Astrocyte (in vitro differentiated cells and primary cell): ENCODE measurements around the gene CDKAL1. TPM values are rescaled to one million over a fixed set of nuclear protein-coding genes. Genes with fewer than 3 reads are reported as not detected.
"Not testable (repeated sequence)": the region's sequence is repeated elsewhere in the genome, so short reads cannot be mapped to it uniquely, and the experiment has no call there.

Source experiments
- DNase-seq: peaks from one replicate; pipeline ENCODE4 v3.0.0-alpha.2; 2010; ENCODE audit warnings: low read depth
- FAIRE-seq: peaks from 2 replicates; lab custom pipeline; 2011; peaks lifted over from hg19 to GRCh38; lab: Jason Lieb, UNC
- H2AFZ ChIP-seq: 2 replicates; pipeline ENCODE4 v1.6.0; 2012; ENCODE audit warnings: low read depth, low read length, inconsistent platforms
- H3K27ac ChIP-seq: 2 replicates; pipeline ENCODE4 v1.5.1; 2011; ENCODE audit warnings: low read depth, low read length, inconsistent platforms
- H3K27me3 ChIP-seq: 2 replicates; pipeline ENCODE4 v1.6.0; 2011; ENCODE audit warnings: low read length, inconsistent platforms; ENCODE audit not compliant: insufficient read depth
- H3K36me3 ChIP-seq: 2 replicates; pipeline ENCODE4 v1.5.1; 2011; ENCODE audit warnings: low read length, inconsistent platforms; ENCODE audit not compliant: insufficient read depth
- H3K4me1 ChIP-seq: 2 replicates; pipeline ENCODE4 v1.5.1; 2011; ENCODE audit warnings: low read length, inconsistent platforms; ENCODE audit not compliant: insufficient read depth
- H3K4me2 ChIP-seq: 2 replicates; pipeline ENCODE4 v1.6.0; 2012; ENCODE audit warnings: low read length, inconsistent platforms
- H3K4me3 ChIP-seq: 2 replicates; pipeline ENCODE4 v1.5.1; 2011; ENCODE audit warnings: low read depth, mild to moderate bottlenecking, low read length, inconsistent platforms; ENCODE audit not compliant: insufficient read depth
- H3K79me2 ChIP-seq: 2 replicates; pipeline ENCODE4 v1.6.0; 2012; ENCODE audit warnings: mild to moderate bottlenecking, low read length, inconsistent platforms; ENCODE audit not compliant: insufficient read depth
- H3K9ac ChIP-seq: 2 replicates; pipeline ENCODE4 v1.6.0; 2012; ENCODE audit warnings: mild to moderate bottlenecking, low read length, inconsistent platforms
- H3K9me3 ChIP-seq: 2 replicates; pipeline ENCODE4 v1.5.1; 2012; ENCODE audit warnings: low read depth, mild to moderate bottlenecking, low read length, inconsistent platforms; ENCODE audit not compliant: insufficient read depth
- H4K20me1 ChIP-seq: 2 replicates; pipeline ENCODE4 v1.6.0; 2012; ENCODE audit warnings: low read length, inconsistent platforms; ENCODE audit not compliant: insufficient read depth
- H3K27ac Mint-ChIP-seq: one replicate; pipeline ENCODE4 v1.8.0; 2021; ENCODE audit warnings: mild to moderate bottlenecking, mixed read lengths; ENCODE audit not compliant: unreplicated experiment
- H3K27me3 Mint-ChIP-seq: one replicate; pipeline ENCODE4 v1.8.0; 2021; ENCODE audit warnings: low read depth, mixed read lengths; ENCODE audit not compliant: unreplicated experiment
- H3K36me3 Mint-ChIP-seq: one replicate; pipeline ENCODE4 v1.8.0; 2021; ENCODE audit warnings: low read depth, mixed read lengths; ENCODE audit not compliant: unreplicated experiment
- H3K4me1 Mint-ChIP-seq: one replicate; pipeline ENCODE4 v1.8.0; 2021; ENCODE audit warnings: low read depth, mixed read lengths; ENCODE audit not compliant: unreplicated experiment
- H3K4me3 Mint-ChIP-seq: one replicate; pipeline ENCODE4 v1.8.0; 2021; ENCODE audit warnings: mild to moderate bottlenecking, moderate library complexity, mixed read lengths; ENCODE audit not compliant: unreplicated experiment
- H3K9me3 Mint-ChIP-seq: one replicate; pipeline ENCODE4 v1.8.0; 2021; ENCODE audit warnings: mild to moderate bottlenecking, mixed read lengths; ENCODE audit not compliant: unreplicated experiment
- CTCF ChIP-seq: IDR thresholded peaks from 2 replicates; pipeline ENCODE4 v1.5.1; 2011; ENCODE audit warnings: low read depth, mild to moderate bottlenecking, inconsistent platforms, low read length, moderate library complexity; ENCODE audit not compliant: insufficient read depth
- EZH2 ChIP-seq: IDR thresholded peaks from 2 replicates; pipeline ENCODE4 v1.6.1; 2012; ENCODE audit warnings: mild to moderate bottlenecking, low read length, inconsistent platforms; ENCODE audit not compliant: insufficient read depth
- total RNA-seq: library from RNA; stranded (reverse); gene quantifications from 2 replicates; pipeline ENCODE4 v1.2.1, GENCODE V29; 2021

CDKAL1 gene
- total RNA-seq, 1 donor from 2014 or later: 13.7 TPM

GRCh38 chr6:20919677-20920385 lies 385.6 kb downstream of the CDKAL1 start:
- H3K4me3 Mint-ChIP-seq: no peak overlapping the region
- no peaks in the 10 kb centered on the region for H3K36me3 ChIP-seq
- H3K9me3 Mint-ChIP-seq: peaks cover 6% of the 10 kb centered on the region
- no peak overlapping the region for H3K4me2 ChIP-seq
- no peak for TF ChIP-seq CTCF
- TF ChIP-seq EZH2: no peak
- no peaks in the 10 kb centered on the region for H3K9me3 ChIP-seq
- H3K27me3 ChIP-seq: no peaks in the 10 kb centered on the region
- peak overlapping the region; percentile 16 for H3K27ac ChIP-seq
- peaks cover 7% of the 10 kb centered on the region for H3K4me1 ChIP-seq
- no peaks in the 10 kb centered on the region for H4K20me1 ChIP-seq
- H3K79me2 ChIP-seq: no peaks in the 10 kb centered on the region
- FAIRE-seq (no peak), DNase-seq (peak; percentile 16)
- no peak overlapping the region for H3K27ac Mint-ChIP-seq
- H3K4me1 Mint-ChIP-seq: peaks cover 2% of the 10 kb centered on the region
- H3K36me3 Mint-ChIP-seq: peaks cover 2% of the 10 kb centered on the region
- no peaks in the 10 kb centered on the region for H3K27me3 Mint-ChIP-seq
- H2AFZ ChIP-seq: no peak overlapping the region
- no peak overlapping the region for H3K4me3 ChIP-seq
- H3K9ac ChIP-seq: no peak overlapping the region

GRCh38 chr6:20921578-20921977 lies 387.3 kb downstream of the CDKAL1 start:
- peak; percentile 44 for DNase-seq
- no peak overlapping the region for H3K9ac ChIP-seq
- TF ChIP-seq EZH2 (no peak), CTCF (no peak)

GRCh38 chr6:20922743-20923142 lies 388.5 kb downstream of the CDKAL1 start:
- H3K79me2 ChIP-seq: no peaks in the 10 kb centered on the region
- H3K27me3 Mint-ChIP-seq: no peaks in the 10 kb centered on the region
- no peak overlapping the region for H3K9ac ChIP-seq
- H3K9me3 Mint-ChIP-seq: no peaks in the 10 kb centered on the region
- no peak for FAIRE-seq
- no peak overlapping the region for H3K27ac ChIP-seq
- no peaks in the 10 kb centered on the region for H3K36me3 ChIP-seq
- no peak overlapping the region for H3K4me3 ChIP-seq
- DNase-seq: no peak
- H3K36me3 Mint-ChIP-seq: peaks cover 2% of the 10 kb centered on the region
- H4K20me1 ChIP-seq: no peaks in the 10 kb centered on the region
- H3K4me1 ChIP-seq: peaks cover 7% of the 10 kb centered on the region
- no peaks in the 10 kb centered on the region for H3K9me3 ChIP-seq
- TF ChIP-seq EZH2: no peak
- no peak for TF ChIP-seq CTCF
- no peak overlapping the region for H3K4me3 Mint-ChIP-seq
- no peak overlapping the region for H2AFZ ChIP-seq
- H3K27ac Mint-ChIP-seq: no peak overlapping the region
- H3K27me3 ChIP-seq: no peaks in the 10 kb centered on the region
- peaks cover 2% of the 10 kb centered on the region for H3K4me1 Mint-ChIP-seq
- no peak overlapping the region for H3K4me2 ChIP-seq

More at GRCh38 chr6:20921578-20921977, 387.3 kb downstream of the CDKAL1 start:
- no peaks in the 10 kb centered on the region for H3K79me2 ChIP-seq
- H3K27ac Mint-ChIP-seq: no peak overlapping the region
- no peaks in the 10 kb centered on the region for H3K27me3 ChIP-seq
- H3K36me3 ChIP-seq: no peaks in the 10 kb centered on the region
- peaks cover 2% of the 10 kb centered on the region for H3K36me3 Mint-ChIP-seq
- no peaks in the 10 kb centered on the region for H3K9me3 ChIP-seq
- no peak overlapping the region for H3K27ac ChIP-seq
- H2AFZ ChIP-seq: no peak overlapping the region
- no peak for FAIRE-seq
- no peaks in the 10 kb centered on the region for H3K9me3 Mint-ChIP-seq
- H3K4me1 Mint-ChIP-seq: peaks cover 2% of the 10 kb centered on the region
- H3K4me3 ChIP-seq: no peak overlapping the region
- H3K4me3 Mint-ChIP-seq: no peak overlapping the region
- peaks cover 7% of the 10 kb centered on the region for H3K4me1 ChIP-seq
- H3K27me3 Mint-ChIP-seq: no peaks in the 10 kb centered on the region
- H3K4me2 ChIP-seq: no peak overlapping the region
- H4K20me1 ChIP-seq: no peaks in the 10 kb centered on the region

- H3K27ac ChIP-seq, H3K4me2 ChIP-seq, H3K9me3 Mint-ChIP-seq, H3K27ac Mint-ChIP-seq, H3K79me2 ChIP-seq, H3K4me1 Mint-ChIP-seq, H4K20me1 ChIP-seq, H2AFZ ChIP-seq, H3K36me3 Mint-ChIP-seq, H3K36me3 ChIP-seq, DNase-seq, FAIRE-seq, H3K27me3 ChIP-seq, H3K27me3 Mint-ChIP-seq, H3K4me1 ChIP-seq, H3K4me3 Mint-ChIP-seq, H3K4me3 ChIP-seq, H3K9ac ChIP-seq, H3K9me3 ChIP-seq: not testable (repeated sequence)
These were observed 389.8 kb downstream of the CDKAL1 start for GRCh38 chr6:20924094-20924493.
